KMS-11 (cell line): ENCODE measurements around the gene GLIS1.

Experiments
- H2AFZ ChIP-seq: fragments of 200-600 bp; sonication (generic); 2 replicates; pipeline ENCODE4 v1.6.1; 2016; ENCODE audit warnings: antibody characterized with exemption, mixed run types, low read depth
- H3K27ac ChIP-seq: fragments of 200-600 bp; sonication (generic); 2 replicates; pipeline ENCODE4 v1.6.1; 2016; ENCODE audit warnings: mild to moderate bottlenecking, mixed run types
- H3K27me3 ChIP-seq: fragments of 200-600 bp; sonication (generic); 2 replicates; pipeline ENCODE4 v1.6.1; 2017; ENCODE audit warnings: mild to moderate bottlenecking, low read depth, mixed run types, moderate library complexity; ENCODE audit not compliant: insufficient read depth
- H3K36me3 ChIP-seq: fragments of 200-600 bp; sonication (generic); 2 replicates; pipeline ENCODE4 v1.6.1; 2017; ENCODE audit warnings: mild to moderate bottlenecking, mixed run types; ENCODE audit not compliant: insufficient read depth
- H3K4me1 ChIP-seq: fragments of 200-600 bp; sonication (generic); 2 replicates; pipeline ENCODE4 v1.6.1; 2016; ENCODE audit warnings: mild to moderate bottlenecking, low read depth, mixed run types; ENCODE audit not compliant: poor library complexity, severe bottlenecking
- H3K4me2 ChIP-seq: fragments of 200-600 bp; sonication (generic); 2 replicates; pipeline ENCODE4 v1.7.0; 2016; ENCODE audit warnings: mild to moderate bottlenecking, mixed run types
- H3K4me3 ChIP-seq: fragments of 200-600 bp; sonication (generic); IDR thresholded peaks from 2 replicates; pipeline ENCODE4 v1.6.1; 2017; ENCODE audit warnings: low read depth, low read length, mixed read lengths; ENCODE audit not compliant: insufficient read depth
- H3K79me2 ChIP-seq: fragments of 200-600 bp; sonication (generic); 2 replicates; pipeline ENCODE4 v1.6.1; 2016; ENCODE audit warnings: low read depth, mixed run types; ENCODE audit not compliant: insufficient read depth
- H3K9ac ChIP-seq: fragments of 200-600 bp; sonication (generic); 2 replicates; pipeline ENCODE4 v1.6.1; 2016; ENCODE audit warnings: mild to moderate bottlenecking, mixed run types
- H4K20me1 ChIP-seq: fragments of 200-600 bp; sonication (generic); 2 replicates; pipeline ENCODE4 v1.6.1; 2016; ENCODE audit warnings: mild to moderate bottlenecking, mixed run types; ENCODE audit not compliant: insufficient read depth
- CTCF ChIP-seq: fragments of 200-600 bp; sonication (generic); conservative IDR thresholded peaks from 2 replicates; pipeline ENCODE4 v1.6.1; 2017; ENCODE audit warnings: low read depth, mild to moderate bottlenecking, antibody characterized with exemption, low read length, moderate library complexity, mixed read lengths

Gene GLIS1

GRCh38 chr1:53642607-53643006 is 96.4 kb downstream of the GLIS1 start:
- H3K9ac ChIP-seq: no peak overlapping the region
- H3K27me3 ChIP-seq: no peaks in the 10 kb centered on the region
- no peak overlapping the region for H3K4me2 ChIP-seq
- H3K27ac ChIP-seq: no peak overlapping the region
- H3K36me3 ChIP-seq: no peaks in the 10 kb centered on the region
- no peaks in the 10 kb centered on the region for H4K20me1 ChIP-seq
- H3K4me3 ChIP-seq: no peak overlapping the region
- no peak overlapping the region for H2AFZ ChIP-seq
- peaks cover 25% of the 10 kb centered on the region for H3K4me1 ChIP-seq
- no peaks in the 10 kb centered on the region for H3K79me2 ChIP-seq
- TF ChIP-seq CTCF: no peak

- Histone ChIP-seq H3K4me1 (peaks cover 25% of the 10 kb centered on the region), H3K27me3 (no peaks in the 10 kb centered on the region), H3K36me3 (no peaks in the 10 kb centered on the region), H3K4me3 (no peak overlapping the region), H3K79me2 (no peaks in the 10 kb centered on the region), H3K4me2 (no peak overlapping the region), H3K9ac (no peak overlapping the region), H2AFZ (no peak overlapping the region), H3K27ac (no peak overlapping the region), H4K20me1 (no peaks in the 10 kb centered on the region)
- TF ChIP-seq CTCF: no peak
Measured at GRCh38 chr1:53642215-53642555, 96.8 kb downstream of the GLIS1 start.

- Histone ChIP-seq H3K27ac (no peak overlapping the region), H3K36me3 (no peaks in the 10 kb centered on the region), H3K4me2 (no peak overlapping the region), H2AFZ (no peak overlapping the region), H4K20me1 (no peaks in the 10 kb centered on the region), H3K79me2 (no peaks in the 10 kb centered on the region), H3K27me3 (no peaks in the 10 kb centered on the region), H3K4me3 (no peak overlapping the region), H3K9ac (no peak overlapping the region), H3K4me1 (peaks cover 25% of the 10 kb centered on the region)
- no peak for TF ChIP-seq CTCF
Measured at GRCh38 chr1:53641481-53642214, 97.3 kb downstream of the GLIS1 start.

- Histone ChIP-seq H3K27ac (no peak overlapping the region), H4K20me1 (no peaks in the 10 kb centered on the region), H3K36me3 (no peaks in the 10 kb centered on the region), H3K79me2 (no peaks in the 10 kb centered on the region), H2AFZ (no peak overlapping the region), H3K27me3 (no peaks in the 10 kb centered on the region), H3K4me2 (no peak overlapping the region), H3K9ac (no peak overlapping the region), H3K4me3 (no peak overlapping the region), H3K4me1 (peaks cover 25% of the 10 kb centered on the region)
- no peak for TF ChIP-seq CTCF
Measured at GRCh38 chr1:53640701-53641075, 98.3 kb downstream of the GLIS1 start.
